HFF-Myc (cell line): Measurements from ENCODE around the gene EP400.

Source experiments
- DNase-seq: peaks from one replicate; pipeline ENCODE4 v3.0.0-alpha.2; 2011; ENCODE audit warnings: low read depth; ENCODE audit errors: extremely low read depth
- H3K4me3 ChIP-seq: replicated peaks from 2 replicates; pipeline ENCODE4 v1.5.1; 2011; ENCODE audit warnings: low read depth, mild to moderate bottlenecking, control low read depth, low read length
- TF ChIP-seq, protein P1 (sequence below): IDR thresholded peaks from 2 replicates; pipeline ENCODE4 v1.5.1; 2012; ENCODE audit warnings: mild to moderate bottlenecking, low read depth, low read length, control low read depth; ENCODE audit errors: missing control alignments

EP400 gene

GRCh38 chr12:132110677-132111076 lies 160.9 kb downstream of the EP400 start:
- TF ChIP-seq, protein P1, sequence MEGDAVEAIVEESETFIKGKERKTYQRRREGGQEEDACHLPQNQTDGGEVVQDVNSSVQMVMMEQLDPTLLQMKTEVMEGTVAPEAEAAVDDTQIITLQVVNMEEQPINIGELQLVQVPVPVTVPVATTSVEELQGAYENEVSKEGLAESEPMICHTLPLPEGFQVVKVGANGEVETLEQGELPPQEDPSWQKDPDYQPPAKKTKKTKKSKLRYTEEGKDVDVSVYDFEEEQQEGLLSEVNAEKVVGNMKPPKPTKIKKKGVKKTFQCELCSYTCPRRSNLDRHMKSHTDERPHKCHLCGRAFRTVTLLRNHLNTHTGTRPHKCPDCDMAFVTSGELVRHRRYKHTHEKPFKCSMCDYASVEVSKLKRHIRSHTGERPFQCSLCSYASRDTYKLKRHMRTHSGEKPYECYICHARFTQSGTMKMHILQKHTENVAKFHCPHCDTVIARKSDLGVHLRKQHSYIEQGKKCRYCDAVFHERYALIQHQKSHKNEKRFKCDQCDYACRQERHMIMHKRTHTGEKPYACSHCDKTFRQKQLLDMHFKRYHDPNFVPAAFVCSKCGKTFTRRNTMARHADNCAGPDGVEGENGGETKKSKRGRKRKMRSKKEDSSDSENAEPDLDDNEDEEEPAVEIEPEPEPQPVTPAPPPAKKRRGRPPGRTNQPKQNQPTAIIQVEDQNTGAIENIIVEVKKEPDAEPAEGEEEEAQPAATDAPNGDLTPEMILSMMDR = no peak
- DNase-seq = no peak
- H3K4me3 ChIP-seq = no peak overlapping the region

- no peak for DNase-seq
- TF ChIP-seq, protein P1 = no peak
- no peak overlapping the region for H3K4me3 ChIP-seq
Observed at GRCh38 chr12:132111654-132112304, 162.0 kb downstream of the EP400 start.

DNA sequence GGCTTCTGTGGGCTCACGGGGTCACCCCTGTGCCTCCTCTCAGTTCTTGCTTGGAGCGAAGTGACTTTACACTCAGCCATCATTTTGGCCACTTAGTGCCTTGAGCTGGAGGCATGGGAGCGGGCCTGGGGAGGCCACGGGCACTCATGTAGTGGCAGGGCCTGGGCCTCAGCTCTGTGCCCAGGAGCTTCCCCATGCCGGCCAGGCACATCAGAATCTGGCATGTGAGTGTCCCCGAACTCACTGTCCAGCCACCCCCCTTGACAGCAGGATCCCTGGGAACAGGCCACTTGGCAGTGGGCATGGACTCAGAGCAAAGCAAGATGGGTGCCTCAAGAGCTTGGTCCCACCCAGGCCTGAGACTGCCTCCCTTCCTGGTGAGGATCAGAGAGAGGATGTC lies 164.9 kb downstream of the EP400 start:
- TF ChIP-seq, protein P1 = no peak
- no peak overlapping the region for H3K4me3 ChIP-seq
- DNase-seq = no peak

DNA sequence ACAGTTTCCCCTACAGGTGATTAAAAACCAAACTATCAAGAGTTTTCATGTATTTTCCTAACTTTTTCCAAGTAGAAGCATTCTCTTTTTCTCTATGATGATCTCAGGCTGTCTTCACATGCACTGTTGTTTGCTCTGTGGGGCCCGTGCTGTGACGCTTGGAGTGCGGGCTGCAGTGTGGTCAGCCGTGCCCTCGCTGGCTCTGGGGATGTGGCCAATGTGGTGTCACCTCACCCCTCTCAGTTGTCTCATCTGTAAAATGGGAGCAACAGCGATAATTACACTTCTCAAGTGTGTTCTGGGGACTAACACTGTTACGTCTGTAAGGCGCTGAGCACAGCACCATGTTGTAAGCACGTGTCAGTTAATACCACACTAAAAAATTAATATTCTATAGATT lies 165.8 kb downstream of the EP400 start:
- TF ChIP-seq, protein P1 = no peak
- H3K4me3 ChIP-seq = no peak overlapping the region
- no peak for DNase-seq

- no peak for DNase-seq
- TF ChIP-seq, protein P1 = no peak
- H3K4me3 ChIP-seq = no peak overlapping the region
Observed at GRCh38 chr12:132116709-132117557, 167.2 kb downstream of the EP400 start.

- TF ChIP-seq, protein P1 = no peak
- DNase-seq = no peak
- H3K4me3 ChIP-seq = no peak overlapping the region
Observed at GRCh38 chr12:132117558-132117875, 167.8 kb downstream of the EP400 start.
